22Rv1 (cell line): ENCODE results near the gene SLC19A1.

ENCODE experiments used
- H3K27ac ChIP-seq: fragments of 450-650 bp; 2 replicates; pipeline ENCODE4 v1.5.1; 2017
- ZFX ChIP-seq: fragments of 450-650 bp; IDR thresholded peaks from 2 replicates; pipeline ENCODE4 v1.6.1; 2017; ENCODE audit warnings: antibody characterized with exemption, borderline replicate concordance
- TF ChIP-seq, protein P1 (sequence below): fragments of 450-650 bp; IDR thresholded peaks from 2 replicates; pipeline ENCODE4 v1.5.1; 2017; ENCODE audit warnings: mild to moderate bottlenecking

The SLC19A1 gene

DNA sequence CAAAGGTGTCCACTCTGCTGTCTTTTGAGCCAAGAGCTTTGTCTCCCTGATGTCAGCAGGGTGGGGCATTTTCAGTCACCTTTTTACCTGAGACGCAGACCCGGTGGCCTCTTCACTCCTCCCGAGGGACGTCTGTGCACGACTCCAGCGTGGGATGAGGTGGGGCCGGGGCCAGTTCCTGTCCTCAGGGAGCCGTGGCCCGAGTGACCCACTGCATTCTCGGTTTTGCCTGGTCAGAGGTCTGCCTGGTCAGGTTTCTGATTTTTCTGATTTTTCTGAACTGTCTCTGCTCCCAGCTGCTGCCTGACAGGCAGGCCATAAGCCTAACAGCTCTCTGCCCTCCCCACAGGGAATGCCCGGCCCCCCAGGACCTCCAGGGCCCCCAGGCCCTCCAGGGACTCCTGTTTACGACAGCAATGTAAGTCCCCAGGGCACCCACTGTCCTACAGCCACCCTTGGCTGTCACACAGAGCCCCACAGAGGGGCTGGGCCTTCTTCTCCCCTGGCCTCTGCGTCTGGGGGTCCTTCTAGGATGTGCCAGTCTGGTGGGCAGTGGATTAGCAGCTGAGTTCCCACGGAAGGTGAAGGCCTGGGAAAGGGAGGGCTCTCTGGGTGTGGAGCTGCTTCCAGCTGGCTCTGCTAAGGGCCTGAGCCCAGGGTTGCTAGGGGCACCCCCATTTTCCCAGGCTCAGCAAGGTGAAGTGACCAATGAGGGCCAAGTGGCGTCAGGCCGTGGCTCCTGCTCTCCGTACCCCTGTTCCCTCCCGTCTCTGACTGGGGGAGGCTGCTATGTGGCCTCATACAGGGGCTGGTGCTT, 45.9 kb downstream of the SLC19A1 start:
- no peak overlapping the region for H3K27ac ChIP-seq
- TF ChIP-seq ZFX = no peak
- TF ChIP-seq, protein P1, sequence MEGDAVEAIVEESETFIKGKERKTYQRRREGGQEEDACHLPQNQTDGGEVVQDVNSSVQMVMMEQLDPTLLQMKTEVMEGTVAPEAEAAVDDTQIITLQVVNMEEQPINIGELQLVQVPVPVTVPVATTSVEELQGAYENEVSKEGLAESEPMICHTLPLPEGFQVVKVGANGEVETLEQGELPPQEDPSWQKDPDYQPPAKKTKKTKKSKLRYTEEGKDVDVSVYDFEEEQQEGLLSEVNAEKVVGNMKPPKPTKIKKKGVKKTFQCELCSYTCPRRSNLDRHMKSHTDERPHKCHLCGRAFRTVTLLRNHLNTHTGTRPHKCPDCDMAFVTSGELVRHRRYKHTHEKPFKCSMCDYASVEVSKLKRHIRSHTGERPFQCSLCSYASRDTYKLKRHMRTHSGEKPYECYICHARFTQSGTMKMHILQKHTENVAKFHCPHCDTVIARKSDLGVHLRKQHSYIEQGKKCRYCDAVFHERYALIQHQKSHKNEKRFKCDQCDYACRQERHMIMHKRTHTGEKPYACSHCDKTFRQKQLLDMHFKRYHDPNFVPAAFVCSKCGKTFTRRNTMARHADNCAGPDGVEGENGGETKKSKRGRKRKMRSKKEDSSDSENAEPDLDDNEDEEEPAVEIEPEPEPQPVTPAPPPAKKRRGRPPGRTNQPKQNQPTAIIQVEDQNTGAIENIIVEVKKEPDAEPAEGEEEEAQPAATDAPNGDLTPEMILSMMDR = no peak

GRCh38 chr21:45494851-45495680, 47.2 kb downstream of the SLC19A1 start:
- TF ChIP-seq ZFX = no peak
- TF ChIP-seq, protein P1 = no peak
- no peak overlapping the region for H3K27ac ChIP-seq

DNA sequence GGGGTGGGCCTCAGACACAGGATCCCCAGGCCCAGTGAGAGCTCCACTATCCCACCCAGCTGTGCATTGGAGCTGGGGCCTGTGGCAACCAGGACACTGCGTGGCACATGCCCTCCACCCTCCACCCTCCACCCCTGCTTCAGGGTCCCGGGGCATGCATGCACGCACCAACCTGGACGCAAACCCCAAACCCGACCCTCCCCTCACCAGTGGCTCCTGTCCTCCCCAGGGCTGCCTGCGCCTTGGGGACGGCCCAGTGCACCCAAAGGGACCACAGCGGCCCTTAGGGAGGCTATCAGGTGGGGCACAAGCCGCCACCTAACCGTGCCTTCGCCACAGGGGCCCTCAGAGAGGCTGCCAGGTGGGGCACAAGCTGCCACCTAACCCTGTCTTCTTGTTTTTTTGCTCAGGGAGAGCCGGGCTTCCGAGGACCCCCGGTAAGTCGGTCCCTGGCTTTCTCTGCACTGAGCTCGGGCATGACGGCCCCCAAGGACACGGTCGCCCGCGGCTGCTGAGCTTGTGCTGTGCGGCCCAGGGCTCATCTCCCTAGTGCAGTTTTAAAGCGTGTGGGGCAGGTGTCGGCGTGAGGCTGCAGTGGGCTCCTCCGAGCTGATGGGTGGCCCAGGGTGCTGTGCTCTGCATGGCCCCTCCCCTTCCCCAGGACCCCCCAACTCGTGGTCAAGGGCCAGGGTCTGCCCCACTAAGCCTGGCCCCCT, 47.9 kb downstream of the SLC19A1 start:
- no peak overlapping the region for H3K27ac ChIP-seq
- TF ChIP-seq ZFX = no peak
- TF ChIP-seq, protein P1 = no peak

DNA sequence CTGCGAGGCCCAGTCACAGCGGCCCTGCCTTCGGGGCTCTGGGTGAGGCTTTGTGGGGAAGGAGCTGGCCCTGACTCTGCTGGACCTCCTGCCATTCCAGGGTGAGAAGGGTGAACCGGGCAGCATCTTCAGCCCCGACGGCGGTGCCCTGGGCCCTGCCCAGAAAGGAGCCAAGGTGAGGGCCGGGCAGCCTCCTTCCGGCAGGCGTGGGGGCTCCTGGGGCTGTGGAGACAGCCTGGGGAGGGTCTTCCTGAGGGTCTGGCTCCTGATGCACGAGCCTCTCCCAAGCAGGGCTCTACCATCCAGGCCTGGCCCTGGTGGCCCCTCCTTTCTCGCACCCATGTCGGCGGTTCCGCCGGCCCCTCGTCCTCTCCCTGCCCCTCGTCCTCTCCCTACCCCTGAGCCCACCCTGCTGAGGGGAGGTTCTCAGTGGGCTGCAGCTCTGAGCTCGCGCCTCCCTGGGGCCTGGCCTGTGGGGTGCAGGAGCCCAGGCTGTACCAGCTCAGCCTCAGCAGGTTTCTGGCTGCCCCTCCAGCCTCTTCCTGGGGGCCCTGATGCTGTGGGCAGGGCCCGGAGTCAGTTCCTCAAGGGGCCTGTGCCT, 48.7 kb downstream of the SLC19A1 start:
- TF ChIP-seq ZFX = no peak
- TF ChIP-seq, protein P1 = no peak
- H3K27ac ChIP-seq = no peak overlapping the region

DNA sequence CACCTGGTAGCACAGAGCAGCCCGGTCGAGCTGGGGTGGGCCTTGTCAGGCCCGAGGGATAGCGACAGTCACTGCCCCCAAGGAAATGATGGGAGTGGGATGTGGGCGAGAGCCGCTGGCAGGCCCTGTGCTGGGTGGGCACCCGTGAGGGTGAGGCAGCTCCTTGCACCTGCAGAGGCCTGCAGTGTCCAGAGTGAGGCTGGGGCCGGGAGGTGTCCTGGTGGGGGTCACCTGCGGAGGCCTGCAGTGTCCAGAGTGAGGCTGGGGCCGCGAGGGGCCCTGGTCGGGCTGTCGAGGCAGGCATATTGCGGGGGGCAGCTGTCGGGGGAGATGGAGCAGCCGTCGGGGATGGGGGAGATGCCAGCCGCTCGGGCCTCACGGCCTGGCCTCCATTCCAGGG, 49.5 kb downstream of the SLC19A1 start:
- TF ChIP-seq, protein P1 = no peak
- no peak for TF ChIP-seq ZFX
- no peak overlapping the region for H3K27ac ChIP-seq

DNA sequence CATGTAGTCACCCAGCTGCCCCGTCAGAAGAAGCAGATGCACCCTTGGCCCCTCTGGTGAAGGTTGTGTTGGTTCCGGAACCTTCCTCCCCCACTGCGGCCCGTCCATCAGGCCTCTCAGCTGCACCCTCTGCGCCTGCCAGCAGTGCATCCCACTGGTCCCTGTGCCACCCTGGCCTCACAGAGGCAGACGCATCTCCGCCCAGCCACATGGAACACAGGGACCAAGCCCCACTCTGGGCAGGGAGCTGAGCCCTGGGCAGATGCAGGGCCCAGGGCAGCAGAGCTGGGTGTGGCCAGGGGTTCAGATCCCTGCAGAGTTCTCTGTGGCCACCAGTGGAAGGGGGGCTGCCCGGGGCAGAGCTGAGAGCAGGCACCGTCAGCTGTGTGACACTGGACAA, 50.6 kb downstream of the SLC19A1 start:
- TF ChIP-seq, protein P1 = no peak
- TF ChIP-seq ZFX = no peak
- no peak overlapping the region for H3K27ac ChIP-seq
